C1 segment of cervical spinal cord (tissue), 14 donors: ENCODE data around the gene PIGO.

ENCODE experiments used
- DNase-seq, 14 donors: peaks; one replicate each; lab custom pipeline; 2025; lab: John Stamatoyannopoulos, UW

PIGO gene

GRCh38 chr9:35071814-35072460 lies 24.5 kb downstream of the PIGO start:
- peak in 13 of 14 donors; percentile 45 to 82 (median 64) for DNase-seq

DNA sequence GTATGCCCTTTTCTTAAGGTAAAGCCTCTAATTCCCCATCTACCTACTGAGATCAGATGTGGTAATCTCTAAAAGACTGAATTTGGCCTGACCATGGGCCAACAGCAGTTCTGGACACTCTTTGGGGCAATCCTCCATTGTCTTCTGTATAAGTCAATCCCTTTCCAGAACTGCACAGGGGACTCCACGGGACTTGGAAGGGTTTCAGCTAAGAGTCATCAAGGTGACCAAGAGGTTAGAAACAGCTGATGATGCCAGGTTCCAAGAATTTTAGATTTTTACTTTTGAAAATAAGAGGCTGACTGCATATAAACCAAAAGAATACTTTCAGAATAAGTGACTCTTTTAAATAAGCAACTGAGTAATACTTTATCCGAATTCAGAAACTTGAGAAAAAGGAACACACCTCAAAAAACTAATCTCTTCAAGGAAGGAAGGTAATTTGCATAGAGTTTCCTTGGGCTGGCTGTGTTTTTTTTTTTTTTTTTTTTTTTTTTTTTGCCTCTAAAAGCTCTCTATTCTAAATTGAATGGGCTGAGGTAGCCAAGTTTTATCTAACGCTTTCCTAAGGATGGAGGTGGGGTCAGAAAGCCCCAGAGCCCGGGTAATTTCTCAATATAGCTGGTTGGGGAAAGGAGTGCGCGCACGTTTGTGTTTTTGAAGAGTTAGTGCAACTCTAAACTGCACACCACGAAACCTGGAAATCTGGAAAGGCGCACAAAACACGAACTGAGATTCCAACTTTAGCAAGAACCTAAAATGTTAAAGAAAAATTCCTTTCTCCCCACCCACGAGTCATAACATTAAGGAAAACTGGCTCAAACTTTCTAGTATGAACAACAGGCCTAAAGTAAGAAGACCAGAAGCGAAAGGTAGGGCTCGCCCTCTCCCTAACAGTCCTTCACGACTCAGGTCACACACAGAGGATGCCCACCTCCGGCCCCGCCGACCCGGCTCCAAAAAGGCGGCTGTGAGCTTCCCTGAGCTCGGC lies 25.3 kb downstream of the PIGO start:
- DNase-seq = no peak

GRCh38 chr9:35069020-35069419 lies 27.4 kb downstream of the PIGO start:
- no peak for DNase-seq

GRCh38 chr9:35067056-35067455 lies 29.3 kb downstream of the PIGO start:
- DNase-seq = no peak

DNA sequence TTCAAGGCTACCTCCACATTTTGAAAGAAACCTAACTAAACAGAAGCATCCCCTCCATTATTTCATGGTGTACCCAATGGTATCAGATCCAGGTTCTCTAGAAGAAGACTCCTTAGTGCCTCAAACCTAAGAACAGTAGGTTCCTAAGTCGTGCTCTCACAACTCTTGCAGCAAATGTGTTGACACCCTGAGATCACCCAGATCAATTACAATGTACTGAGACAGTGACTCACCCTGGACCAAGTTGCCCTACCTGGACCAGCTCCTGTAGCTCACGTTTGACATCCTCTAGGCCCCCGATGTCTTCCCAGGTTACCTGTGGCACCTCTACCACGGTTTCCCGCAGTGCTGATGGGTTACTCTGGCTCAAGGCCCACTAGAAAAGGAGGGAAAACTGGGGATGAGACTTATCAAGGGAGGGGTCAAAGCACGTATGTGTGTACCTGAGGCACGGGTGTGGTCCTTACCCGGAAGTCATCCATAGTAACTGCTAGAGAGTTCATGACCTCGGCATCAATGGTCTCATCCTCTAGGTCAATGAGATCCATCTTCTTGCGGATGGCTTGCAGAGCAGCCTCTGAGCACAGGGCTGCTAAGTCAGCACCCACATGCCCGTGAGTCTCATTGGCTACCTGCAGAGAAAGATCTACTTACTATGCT lies 35.7 kb downstream of the PIGO start:
- no peak for DNase-seq

- DNase-seq = no peak
Measured at GRCh38 chr9:35059438-35059837, 37.0 kb downstream of the PIGO start.

GRCh38 chr9:35057271-35057620 lies 39.1 kb downstream of the PIGO start:
- DNase-seq = no peak

DNA sequence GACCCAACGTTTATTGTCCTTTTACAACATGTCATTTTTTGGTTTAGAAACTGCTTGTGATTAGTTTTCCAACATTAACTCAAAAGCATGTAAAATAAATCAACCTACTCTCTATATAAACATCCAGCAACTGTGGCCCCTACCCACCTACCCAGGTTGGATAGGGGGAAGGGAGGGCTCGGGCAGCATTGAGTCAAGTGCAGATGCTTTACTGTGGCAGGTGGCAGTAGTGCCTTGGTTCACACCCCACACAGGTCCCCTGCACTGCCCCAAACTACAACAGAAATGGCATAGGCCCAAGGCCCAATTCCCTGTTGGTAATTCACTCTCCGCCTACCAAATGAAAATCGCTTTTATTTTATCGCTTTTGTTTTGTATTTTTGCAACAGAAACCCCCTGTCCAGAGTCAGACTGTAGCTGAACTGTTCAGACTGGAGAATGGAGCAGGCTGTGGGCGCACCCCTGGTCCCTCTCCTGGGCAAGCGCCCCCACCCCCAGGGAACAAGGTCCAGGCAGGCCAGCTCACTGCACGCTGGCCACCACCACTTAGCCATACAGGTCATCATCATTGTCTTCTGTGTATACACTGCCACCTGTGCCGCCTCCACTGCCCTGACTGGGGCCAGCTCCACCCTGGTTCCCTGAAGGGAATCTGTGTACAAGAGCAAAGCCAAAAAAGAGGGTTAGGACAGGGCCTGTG lies 39.7 kb downstream of the PIGO start:
- no peak for DNase-seq

DNA sequence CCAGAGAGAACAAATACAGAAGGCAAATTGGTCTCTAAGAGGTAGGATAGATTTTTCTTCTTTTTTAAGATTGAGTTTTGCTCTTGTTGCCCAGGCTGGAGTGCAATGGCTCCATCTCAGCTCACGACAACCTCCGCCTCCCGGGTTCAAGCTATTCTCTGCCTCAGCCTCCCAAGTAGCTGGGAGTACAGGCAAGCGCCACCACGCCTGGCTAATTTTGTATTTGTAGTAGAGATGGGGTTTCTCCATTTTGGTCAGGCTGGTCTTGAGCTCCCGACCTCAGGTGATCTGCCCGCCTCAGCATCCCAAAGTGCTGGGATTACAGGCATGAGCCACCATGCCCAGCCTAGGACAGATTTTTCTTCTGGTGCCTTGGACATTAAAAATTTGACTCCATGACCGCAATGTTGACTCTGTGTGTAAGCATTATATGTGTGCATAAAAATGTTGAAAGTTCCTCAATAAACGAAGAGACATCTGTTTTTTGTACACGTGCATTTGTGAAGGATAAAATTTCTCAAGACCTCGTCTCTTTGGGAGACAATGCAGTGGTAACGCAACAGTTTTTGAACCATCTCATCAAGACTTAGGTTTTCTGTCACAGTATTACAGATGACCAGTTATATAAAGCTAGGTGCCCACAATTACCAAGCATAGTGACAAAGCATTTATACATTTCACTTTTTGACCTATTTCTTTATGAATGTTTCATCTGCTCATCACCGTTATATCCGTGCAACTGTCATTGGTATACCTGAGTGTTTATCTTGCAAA lies 41.3 kb downstream of the PIGO start:
- no peak for DNase-seq

DNA sequence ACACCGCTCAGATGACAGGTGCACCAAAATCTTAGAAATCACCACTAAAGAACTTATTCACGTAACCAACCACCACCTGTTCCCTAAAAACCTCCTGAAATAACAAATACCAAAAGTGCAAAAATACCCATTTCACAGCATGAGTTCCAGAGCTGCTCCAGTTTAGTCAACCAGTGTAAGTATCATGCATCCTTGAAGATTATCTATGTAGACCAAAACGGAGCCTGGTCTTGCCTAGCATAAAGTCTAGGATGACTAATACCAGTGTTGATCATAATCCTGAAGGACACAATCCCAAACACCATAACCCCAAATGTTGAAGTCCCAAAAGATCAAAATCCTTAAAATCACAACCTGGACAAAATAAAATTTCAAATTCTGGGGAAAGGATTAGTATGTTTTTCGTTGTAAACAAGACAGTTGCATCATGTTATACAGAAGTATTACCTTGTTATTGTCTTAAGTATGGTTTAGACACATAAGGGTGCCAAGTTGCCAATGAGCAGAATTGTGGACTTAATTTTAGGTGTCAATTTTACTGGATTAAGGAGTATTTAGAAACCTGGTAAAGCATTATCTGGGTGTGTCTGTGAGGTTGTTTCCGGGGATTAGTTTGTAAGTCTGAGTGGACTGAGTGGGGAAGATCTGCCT lies 42.1 kb downstream of the PIGO start:
- no peak for DNase-seq

- DNase-seq = peak in 1 of 14 donors; percentile 94
Measured at GRCh38 chr9:35051069-35051967, 45.1 kb downstream of the PIGO start.

DNA sequence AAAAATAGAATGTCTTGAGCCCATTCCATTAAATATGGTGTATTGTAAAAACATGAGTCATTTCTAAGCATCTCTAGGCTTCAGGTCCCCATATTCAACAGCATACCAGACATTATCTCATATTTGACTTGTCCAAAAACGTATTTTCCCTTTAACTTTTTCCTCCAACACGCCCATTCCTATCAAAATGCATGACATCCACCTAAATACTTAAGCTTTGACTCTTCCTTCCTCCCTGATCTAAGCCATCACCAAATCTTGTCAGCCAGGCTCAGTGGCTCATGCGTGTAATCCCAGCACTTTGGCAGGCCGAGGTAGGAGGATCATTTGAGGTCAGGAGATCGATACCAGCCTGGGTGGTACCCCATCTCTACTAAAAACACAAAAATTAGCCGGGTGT lies 47.9 kb downstream of the PIGO start:
- DNase-seq = no peak

- no peak for DNase-seq
Measured at GRCh38 chr9:35044071-35044470, 52.3 kb downstream of the PIGO start.

DNA sequence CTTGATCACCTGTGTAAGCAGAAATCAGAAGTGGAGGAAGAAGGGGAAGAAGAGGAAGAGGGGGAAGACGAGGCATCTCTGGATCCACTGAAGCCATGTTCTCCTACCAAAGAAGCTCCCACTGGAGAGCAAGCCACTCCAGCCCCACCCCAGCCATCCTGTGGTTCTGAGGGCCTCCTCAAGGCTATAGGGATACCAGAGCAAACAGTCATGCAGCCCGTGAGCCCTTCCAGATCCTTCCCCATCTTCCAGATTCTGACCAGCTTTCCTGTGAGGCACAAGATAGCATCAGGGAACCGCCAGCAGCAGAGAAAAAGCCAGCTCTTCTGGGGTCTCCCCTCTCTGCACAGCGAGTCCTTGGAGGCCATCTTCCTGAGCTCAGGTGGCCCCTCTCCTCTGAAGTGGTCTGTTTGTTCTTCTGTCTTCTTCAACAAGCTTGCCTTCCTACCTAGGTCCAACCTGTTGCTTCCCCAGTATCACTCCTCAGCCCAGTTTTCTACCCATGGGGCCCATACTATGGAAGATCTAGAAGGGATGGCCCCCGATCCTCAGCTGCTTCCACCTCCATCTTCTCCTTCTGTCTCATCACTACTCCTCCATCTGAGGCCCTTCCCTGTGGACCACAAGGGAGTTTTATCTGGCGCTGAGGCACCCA lies 53.4 kb downstream of the PIGO start:
- DNase-seq = no peak

- DNase-seq = no peak
Measured at GRCh38 chr9:35042081-35042604, 54.2 kb downstream of the PIGO start.
